Loucy (cell line): Measurements from ENCODE around the gene RHBDL3.
"Not testable (repeated sequence)": the region's sequence is repeated elsewhere in the genome, so short reads cannot be mapped to it uniquely, and the experiment has no call there.

Experiments used
- H2AFZ ChIP-seq: fragments of 200-600 bp; sonication (generic); 2 replicates; pipeline ENCODE4 v1.6.0; 2016; ENCODE audit warnings: antibody characterized with exemption, mild to moderate bottlenecking, low read length, moderate library complexity
- H3F3A ChIP-seq: fragments of 200-600 bp; 2 replicates; pipeline ENCODE4 v1.6.0; 2016; ENCODE audit warnings: antibody characterized with exemption, low read depth, mild to moderate bottlenecking
- H3K27me3 ChIP-seq: fragments of 200-600 bp; sonication (generic); 2 replicates; pipeline ENCODE4 v1.6.1; 2014; ENCODE audit warnings: low read length, mild to moderate bottlenecking; ENCODE audit not compliant: insufficient read depth, poor library complexity, severe bottlenecking
- H3K36me3 ChIP-seq: fragments of 200-600 bp; sonication (generic); 2 replicates; pipeline ENCODE4 v1.6.1; 2016; ENCODE audit warnings: low read length; ENCODE audit not compliant: insufficient read depth
- H3K4me1 ChIP-seq: fragments of 200-600 bp; sonication (generic); 2 replicates; pipeline ENCODE4 v1.5.1; 2014; ENCODE audit warnings: low read length, mild to moderate bottlenecking; ENCODE audit not compliant: insufficient read depth, poor library complexity, severe bottlenecking
- H3K4me2 ChIP-seq: fragments of 200-600 bp; sonication (generic); 2 replicates; pipeline ENCODE4 v1.6.0; 2014; ENCODE audit warnings: antibody characterized with exemption, low read length, low read depth, mild to moderate bottlenecking; ENCODE audit not compliant: poor library complexity, severe bottlenecking
- H3K4me3 ChIP-seq: fragments of 200-600 bp; sonication (generic); 2 replicates; pipeline ENCODE4 v1.5.1; 2014; ENCODE audit warnings: low read length, mild to moderate bottlenecking, mixed read lengths; ENCODE audit not compliant: poor library complexity, severe bottlenecking
- H3K79me2 ChIP-seq: fragments of 200-600 bp; sonication (generic); 2 replicates; pipeline ENCODE4 v1.6.1; 2014; ENCODE audit warnings: low read length; ENCODE audit not compliant: insufficient read depth
- H3K9ac ChIP-seq: fragments of 200-600 bp; sonication (generic); 2 replicates; pipeline ENCODE4 v1.6.0; 2014; ENCODE audit warnings: mild to moderate bottlenecking, low read depth, low read length, moderate library complexity; ENCODE audit not compliant: poor library complexity, severe bottlenecking
- H3K9me2 ChIP-seq: fragments of 200-600 bp; sonication (generic); replicated peaks from 2 replicates; pipeline ENCODE4 v1.6.1; 2016; ENCODE audit warnings: low read depth, low read length, mixed read lengths
- H3K9me3 ChIP-seq: fragments of 200-600 bp; sonication (generic); 2 replicates; pipeline ENCODE4 v1.6.1; 2014; ENCODE audit warnings: mild to moderate bottlenecking, antibody characterized with exemption, low read length, low read depth; ENCODE audit not compliant: insufficient read depth
- H4K20me1 ChIP-seq: fragments of 200-600 bp; sonication (generic); 2 replicates; pipeline ENCODE4 v1.6.0; 2014; ENCODE audit warnings: antibody characterized with exemption, low read length, mild to moderate bottlenecking; ENCODE audit not compliant: insufficient read depth, poor library complexity, severe bottlenecking
- EZH2phosphoT487 ChIP-seq: fragments of 200-600 bp; IDR thresholded peaks from 2 replicates; pipeline ENCODE4 v1.6.1; 2018; ENCODE audit warnings: antibody characterized with exemption, mild to moderate bottlenecking, moderate library complexity, borderline replicate concordance
- TF ChIP-seq, protein P1 (sequence below): fragments of 200-600 bp; sonication (generic); conservative IDR thresholded peaks from 2 replicates; pipeline ENCODE4 v1.5.1; 2014; ENCODE audit warnings: mild to moderate bottlenecking, antibody characterized with exemption, low read length

Gene RHBDL3

GRCh38 chr17:32261936-32262510 is 3.6 kb upstream of the RHBDL3 start:
- Histone ChIP-seq H3K4me2 (no peak overlapping the region), H3K9me3 (no peaks in the 10 kb centered on the region), H2AFZ (no peak overlapping the region), H3K4me1 (no peaks in the 10 kb centered on the region), H4K20me1 (no peaks in the 10 kb centered on the region), H3F3A (no peaks in the 10 kb centered on the region), H3K79me2 (no peaks in the 10 kb centered on the region), H3K9me2 (no peaks in the 10 kb centered on the region), H3K36me3 (no peaks in the 10 kb centered on the region), H3K4me3 (no peak overlapping the region), H3K9ac (no peak overlapping the region), H3K27me3 (peaks cover 9% of the 10 kb centered on the region)
- no peak for TF ChIP-seq EZH2phosphoT487
- TF ChIP-seq, protein P1, sequence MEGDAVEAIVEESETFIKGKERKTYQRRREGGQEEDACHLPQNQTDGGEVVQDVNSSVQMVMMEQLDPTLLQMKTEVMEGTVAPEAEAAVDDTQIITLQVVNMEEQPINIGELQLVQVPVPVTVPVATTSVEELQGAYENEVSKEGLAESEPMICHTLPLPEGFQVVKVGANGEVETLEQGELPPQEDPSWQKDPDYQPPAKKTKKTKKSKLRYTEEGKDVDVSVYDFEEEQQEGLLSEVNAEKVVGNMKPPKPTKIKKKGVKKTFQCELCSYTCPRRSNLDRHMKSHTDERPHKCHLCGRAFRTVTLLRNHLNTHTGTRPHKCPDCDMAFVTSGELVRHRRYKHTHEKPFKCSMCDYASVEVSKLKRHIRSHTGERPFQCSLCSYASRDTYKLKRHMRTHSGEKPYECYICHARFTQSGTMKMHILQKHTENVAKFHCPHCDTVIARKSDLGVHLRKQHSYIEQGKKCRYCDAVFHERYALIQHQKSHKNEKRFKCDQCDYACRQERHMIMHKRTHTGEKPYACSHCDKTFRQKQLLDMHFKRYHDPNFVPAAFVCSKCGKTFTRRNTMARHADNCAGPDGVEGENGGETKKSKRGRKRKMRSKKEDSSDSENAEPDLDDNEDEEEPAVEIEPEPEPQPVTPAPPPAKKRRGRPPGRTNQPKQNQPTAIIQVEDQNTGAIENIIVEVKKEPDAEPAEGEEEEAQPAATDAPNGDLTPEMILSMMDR = no peak

DNA sequence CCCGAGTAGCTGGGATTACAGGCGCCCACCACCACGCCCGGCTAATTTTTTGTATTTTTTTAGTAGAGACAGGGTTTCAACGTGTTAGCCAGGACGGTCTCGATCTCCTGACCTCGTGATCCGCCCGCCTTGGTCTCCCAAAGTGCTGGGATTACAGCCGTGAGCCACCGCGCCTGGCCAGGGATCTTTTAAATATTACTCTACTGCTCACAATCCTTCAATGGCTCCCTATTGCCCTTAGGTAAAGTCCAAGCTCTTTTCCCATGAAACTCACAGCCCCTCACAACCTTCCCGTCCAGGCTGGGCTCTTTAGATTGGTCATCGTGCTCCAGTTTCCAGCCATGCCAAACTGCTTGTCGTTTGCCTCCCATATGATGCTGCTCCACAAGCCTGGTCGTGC is 2.1 kb upstream of the RHBDL3 start:
- not testable (repeated sequence) for H3K4me3 ChIP-seq, H3K79me2 ChIP-seq, H3K9ac ChIP-seq, H3F3A ChIP-seq, H3K4me2 ChIP-seq, H2AFZ ChIP-seq, H3K36me3 ChIP-seq, H3K9me2 ChIP-seq, H3K9me3 ChIP-seq, H3K4me1 ChIP-seq, H4K20me1 ChIP-seq
- peaks cover 20% of the 10 kb centered on the region for H3K27me3 ChIP-seq

DNA sequence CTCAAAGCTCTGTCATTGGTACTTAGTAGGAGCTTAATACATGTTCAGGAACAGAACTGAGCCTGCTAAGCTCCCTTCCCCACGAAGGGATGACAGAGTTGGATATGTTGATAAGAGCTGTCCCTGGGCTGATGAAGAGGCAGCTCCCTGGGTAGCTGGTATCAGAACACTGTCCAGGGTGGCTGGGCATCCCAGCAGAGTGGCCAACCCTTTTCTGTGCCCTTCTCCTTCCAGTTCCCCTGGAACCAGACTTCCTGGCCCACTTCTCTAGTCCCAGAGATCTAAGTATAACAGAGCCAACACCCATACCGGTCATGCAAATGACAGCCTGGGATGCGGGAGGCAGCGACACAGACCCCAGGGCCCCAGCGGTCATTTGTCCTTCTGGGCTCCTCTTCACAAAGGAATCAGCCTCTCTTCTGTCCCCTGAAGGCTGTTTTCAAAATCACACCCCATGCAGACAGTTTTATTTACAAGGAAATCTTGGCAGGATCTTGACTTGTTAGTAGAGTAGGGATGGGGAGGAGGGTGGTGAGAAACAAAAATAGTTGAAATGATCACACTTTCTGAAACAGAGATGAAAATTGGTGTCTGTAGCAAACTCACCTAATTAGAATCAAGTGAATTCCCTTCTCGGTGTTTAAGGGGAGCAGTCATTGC is 1.4 kb upstream of the RHBDL3 start:
- no peaks in the 10 kb centered on the region for H3K9me2 ChIP-seq
- no peaks in the 10 kb centered on the region for H3K9me3 ChIP-seq
- no peaks in the 10 kb centered on the region for H3F3A ChIP-seq
- no peak overlapping the region for H3K9ac ChIP-seq
- H3K36me3 ChIP-seq = no peaks in the 10 kb centered on the region
- H3K4me2 ChIP-seq = no peak overlapping the region
- no peaks in the 10 kb centered on the region for H3K79me2 ChIP-seq
- H3K27me3 ChIP-seq = peaks cover 20% of the 10 kb centered on the region
- H3K4me3 ChIP-seq = no peak overlapping the region
- H2AFZ ChIP-seq = no peak overlapping the region
- no peaks in the 10 kb centered on the region for H4K20me1 ChIP-seq
- TF ChIP-seq, protein P1 = no peak; the same call in 1 of the 2 replicates
- no peak for TF ChIP-seq EZH2phosphoT487
- no peaks in the 10 kb centered on the region for H3K4me1 ChIP-seq

- Histone ChIP-seq H3K9ac (no peak overlapping the region), H3K79me2 (no peaks in the 10 kb centered on the region), H4K20me1 (no peaks in the 10 kb centered on the region), H3K4me2 (no peak overlapping the region), H3K9me3 (no peaks in the 10 kb centered on the region), H2AFZ (no peak overlapping the region), H3F3A (no peaks in the 10 kb centered on the region), H3K4me3 (no peak overlapping the region), H3K9me2 (no peaks in the 10 kb centered on the region), H3K27me3 (peaks cover 20% of the 10 kb centered on the region), H3K36me3 (no peaks in the 10 kb centered on the region), H3K4me1 (no peaks in the 10 kb centered on the region)
- TF ChIP-seq, protein P1 = no peak
- TF ChIP-seq EZH2phosphoT487 = no peak
Observed at GRCh38 chr17:32264823-32265191, 825 bp upstream of the RHBDL3 start.
